Measurements from ENCODE around the gene PTPRN2.

- no peak for TF ChIP-seq CTCF (conservative IDR thresholded peaks at IDR 0.05; ENCODE audit: low read depth, low read length)
- no peak for TF ChIP-seq EZH2 (IDR thresholded peaks at IDR 0.05; ENCODE audit: borderline replicate concordance, low read depth, low read length, poor library complexity, severe bottlenecking)
Measured at GRCh38 chr7:157951300-157952049, 636.1 kb downstream of the PTPRN2 start.

All from A673 (cell line).